ENCODE results near the gene KMT2A. TPM values are rescaled to one million over a fixed set of nuclear protein-coding genes. Genes with fewer than 3 reads are reported as not detected.

KMT2A gene
- total RNA-seq, 1 experiment from 2014 or later, result 54.8 TPM

- DNase-seq (ENCODE audit: low spot score), result no peak
Measured at GRCh38 chr11:118484405-118484804, 48.1 kb downstream of the KMT2A start.

GRCh38 chr11:118485273-118485672 lies 49.0 kb downstream of the KMT2A start:
- DNase-seq (ENCODE audit: low spot score), result no peak

GRCh38 chr11:118488480-118489109 lies 52.3 kb downstream of the KMT2A start:
- peak; percentile 91 for DNase-seq (ENCODE audit: low spot score)

GRCh38 chr11:118491041-118491440 lies 54.7 kb downstream of the KMT2A start:
- DNase-seq (ENCODE audit: low spot score), result no peak

- DNase-seq (ENCODE audit: low spot score), result no peak
Measured at GRCh38 chr11:118497831-118498230, 61.5 kb downstream of the KMT2A start.

GRCh38 chr11:118503216-118503615 lies 66.9 kb downstream of the KMT2A start:
- DNase-seq (ENCODE audit: low spot score), result no peak

- DNase-seq (ENCODE audit: low spot score), result no peak
Measured at GRCh38 chr11:118511601-118512000, 75.3 kb downstream of the KMT2A start.

GRCh38 chr11:118514103-118514502 lies 77.8 kb downstream of the KMT2A start:
- DNase-seq (ENCODE audit: low spot score), result no peak

- DNase-seq (ENCODE audit: low spot score), result no peak
Measured at GRCh38 chr11:118519549-118519948, 83.3 kb downstream of the KMT2A start.

- DNase-seq (ENCODE audit: low spot score), result no peak
Measured at GRCh38 chr11:118521892-118522311, 85.6 kb downstream of the KMT2A start.

GRCh38 chr11:118522571-118523072 lies 86.3 kb downstream of the KMT2A start:
- DNase-seq (ENCODE audit: low spot score), result peak; percentile 53

- DNase-seq (ENCODE audit: low spot score), result no peak
Measured at GRCh38 chr11:118524356-118524755, 88.1 kb downstream of the KMT2A start.

- DNase-seq (ENCODE audit: low spot score), result no peak
Measured at GRCh38 chr11:118524757-118525470, 88.6 kb downstream of the KMT2A start.

GRCh38 chr11:118526688-118527087 lies 90.4 kb downstream of the KMT2A start:
- no peak for DNase-seq (ENCODE audit: low spot score)

GRCh38 chr11:118527109-118527508 lies 90.8 kb downstream of the KMT2A start, which contains the start of gene TTC36:
Gene TTC36 (plus strand): TSS chr11:118527474. CDS start chr11:118527495, 21 bp downstream.
- DNase-seq (ENCODE audit: low spot score), result no peak

- no peak for DNase-seq (ENCODE audit: low spot score)
Measured at GRCh38 chr11:118528511-118528910, 92.2 kb downstream of the KMT2A start.

- no peak for DNase-seq (ENCODE audit: low spot score)
Measured at GRCh38 chr11:118529584-118530175, 93.4 kb downstream of the KMT2A start.

- DNase-seq (ENCODE audit: low spot score), result peak; percentile 59
Measured at GRCh38 chr11:118530180-118530682, 93.9 kb downstream of the KMT2A start.

GRCh38 chr11:118530683-118531596 lies 94.6 kb downstream of the KMT2A start, which contains the start of gene TMEM25:
Gene TMEM25 (plus strand): TSS chr11:118531192. CDS start chr11:118531802, 610 bp downstream.
- DNase-seq (ENCODE audit: low spot score), result peak; percentile 42

GRCh38 chr11:118531597-118532084 lies 95.3 kb downstream of the KMT2A start:
- no peak for DNase-seq (ENCODE audit: low spot score)

- no peak for DNase-seq (ENCODE audit: low spot score)
Measured at GRCh38 chr11:118532091-118532490, 95.8 kb downstream of the KMT2A start.

All from HT-29 (cell line).